VCaP (cell line): ENCODE measurements around the gene ZBTB7A.

ENCODE experiments used
- H3K27ac ChIP-seq: fragments of 450-650 bp; 2 replicates; pipeline ENCODE4 v1.5.1; 2017
- TF ChIP-seq, protein P1 (sequence below): fragments of 450-650 bp; conservative IDR thresholded peaks from 2 replicates; pipeline ENCODE4 v1.5.1; 2017; ENCODE audit warnings: mild to moderate bottlenecking, moderate library complexity

Gene ZBTB7A

DNA sequence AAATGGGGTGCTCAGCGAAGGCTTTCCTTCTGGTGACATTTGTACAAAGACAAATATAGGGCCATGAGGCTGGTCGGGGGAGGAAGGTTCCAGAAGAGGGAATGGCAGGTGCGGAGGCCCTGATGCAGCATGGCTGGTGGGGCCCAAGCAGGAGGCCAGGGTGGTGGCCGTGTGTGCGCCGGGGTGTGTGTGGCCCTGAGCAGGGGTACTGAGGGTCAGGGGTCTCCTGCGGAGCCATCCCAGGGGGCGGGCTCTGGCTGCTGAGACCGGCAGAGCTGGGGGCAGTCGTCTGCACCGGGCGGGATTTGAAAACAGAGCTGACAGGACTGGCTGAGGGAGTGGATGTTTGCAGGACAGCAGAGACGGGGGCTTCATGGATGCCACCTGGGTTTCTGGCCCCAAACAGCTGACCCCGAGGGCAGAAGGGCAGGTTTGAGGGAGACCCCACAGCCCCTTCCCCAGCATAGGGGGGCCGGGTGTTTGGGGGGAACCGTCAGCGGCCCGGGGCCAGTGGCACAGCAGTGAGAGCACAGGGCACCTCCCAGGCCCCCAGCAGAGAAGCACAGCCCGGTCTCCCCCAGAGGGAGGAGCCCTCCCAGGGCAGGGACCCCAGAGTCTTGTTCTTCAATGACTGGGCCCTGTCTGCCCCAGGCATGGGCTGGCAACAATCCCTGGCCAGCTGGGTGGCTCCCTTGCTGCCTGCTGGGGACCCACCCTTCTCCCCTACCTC, 47.8 kb downstream of the ZBTB7A start:
- no peak overlapping the region for H3K27ac ChIP-seq
- TF ChIP-seq, protein P1, sequence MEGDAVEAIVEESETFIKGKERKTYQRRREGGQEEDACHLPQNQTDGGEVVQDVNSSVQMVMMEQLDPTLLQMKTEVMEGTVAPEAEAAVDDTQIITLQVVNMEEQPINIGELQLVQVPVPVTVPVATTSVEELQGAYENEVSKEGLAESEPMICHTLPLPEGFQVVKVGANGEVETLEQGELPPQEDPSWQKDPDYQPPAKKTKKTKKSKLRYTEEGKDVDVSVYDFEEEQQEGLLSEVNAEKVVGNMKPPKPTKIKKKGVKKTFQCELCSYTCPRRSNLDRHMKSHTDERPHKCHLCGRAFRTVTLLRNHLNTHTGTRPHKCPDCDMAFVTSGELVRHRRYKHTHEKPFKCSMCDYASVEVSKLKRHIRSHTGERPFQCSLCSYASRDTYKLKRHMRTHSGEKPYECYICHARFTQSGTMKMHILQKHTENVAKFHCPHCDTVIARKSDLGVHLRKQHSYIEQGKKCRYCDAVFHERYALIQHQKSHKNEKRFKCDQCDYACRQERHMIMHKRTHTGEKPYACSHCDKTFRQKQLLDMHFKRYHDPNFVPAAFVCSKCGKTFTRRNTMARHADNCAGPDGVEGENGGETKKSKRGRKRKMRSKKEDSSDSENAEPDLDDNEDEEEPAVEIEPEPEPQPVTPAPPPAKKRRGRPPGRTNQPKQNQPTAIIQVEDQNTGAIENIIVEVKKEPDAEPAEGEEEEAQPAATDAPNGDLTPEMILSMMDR, result no peak

DNA sequence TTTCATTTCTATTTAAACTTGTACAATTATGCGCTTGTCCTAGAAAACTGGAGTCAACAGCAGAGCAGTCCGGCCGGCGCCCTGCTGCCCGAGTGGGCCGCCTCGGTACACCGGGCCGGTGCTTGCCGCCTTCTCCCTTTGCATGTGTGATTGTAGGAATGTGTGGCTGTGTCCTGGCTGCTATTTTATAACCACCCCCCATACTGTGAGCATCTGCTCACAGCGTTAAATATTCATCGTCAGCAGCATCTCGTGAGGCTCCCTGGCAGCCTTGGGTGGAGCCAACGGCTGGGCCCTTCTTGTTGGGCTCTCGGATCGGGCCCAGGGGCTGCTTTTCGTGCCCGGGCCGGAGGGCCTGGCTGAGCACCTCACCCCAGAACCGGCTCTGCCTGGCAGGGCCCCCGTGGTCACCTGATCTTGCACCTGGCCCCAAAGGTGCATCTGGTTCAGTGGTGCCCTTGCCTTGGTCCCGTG, 48.5 kb downstream of the ZBTB7A start:
- H3K27ac ChIP-seq, result no peak overlapping the region
- TF ChIP-seq, protein P1, result no peak

DNA sequence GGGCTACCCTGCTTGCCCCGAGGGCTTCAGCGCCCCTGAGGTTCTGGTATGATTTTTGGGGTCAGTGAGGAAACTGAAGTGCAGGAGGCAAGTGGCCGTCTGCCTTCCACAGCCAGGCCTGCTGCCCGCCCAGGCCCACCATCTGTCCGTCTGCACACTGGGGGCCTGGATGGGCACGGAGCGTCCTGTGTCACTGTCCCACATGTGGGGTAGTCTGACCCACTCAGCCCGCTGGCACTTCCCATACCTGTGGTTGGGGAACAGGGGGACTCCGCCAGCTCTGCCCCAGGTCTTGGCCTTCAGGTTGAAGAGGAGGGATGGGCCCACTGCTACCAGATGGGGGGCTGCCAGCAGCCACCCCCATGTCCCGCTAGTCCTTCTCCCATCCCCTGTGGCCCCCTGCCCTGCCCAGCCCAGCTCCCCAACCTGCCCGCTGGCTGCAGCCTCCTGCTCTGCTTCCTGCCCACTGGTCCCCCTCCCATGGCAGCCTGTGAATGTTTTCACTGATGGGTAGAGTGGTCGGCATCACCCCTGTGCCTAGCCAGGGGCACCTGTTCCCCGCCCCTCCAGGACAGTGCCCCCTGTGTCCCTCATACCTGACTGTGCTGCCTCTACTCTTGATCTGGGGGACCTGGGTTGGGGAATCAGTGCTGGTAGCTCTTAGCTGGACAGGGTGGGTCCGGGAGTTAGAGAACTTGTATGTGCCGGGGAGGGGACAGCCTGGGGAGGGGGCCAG, 49.6 kb downstream of the ZBTB7A start:
- TF ChIP-seq, protein P1, result no peak
- H3K27ac ChIP-seq, result no peak overlapping the region

DNA sequence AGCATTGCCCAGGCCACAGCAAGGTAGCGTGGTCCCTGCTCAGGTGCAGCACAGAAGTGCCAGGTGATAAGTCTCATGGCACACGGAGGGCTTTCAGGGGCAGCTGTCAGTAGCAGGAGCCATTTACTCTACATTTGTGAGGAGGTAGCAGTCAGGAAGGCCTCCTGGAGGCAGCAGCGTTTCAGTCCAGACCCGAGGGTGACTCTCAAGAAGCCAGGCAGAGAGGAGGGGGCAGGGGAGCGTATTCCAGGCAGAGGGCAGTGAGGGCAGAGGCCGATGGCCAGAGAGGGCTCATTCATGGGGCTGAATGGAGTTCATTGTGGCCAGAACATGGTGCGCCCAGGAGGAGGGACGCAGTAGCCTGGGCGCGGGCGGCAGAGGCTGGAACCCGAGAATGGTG, 50.2 kb downstream of the ZBTB7A start:
- no peak overlapping the region for H3K27ac ChIP-seq
- TF ChIP-seq, protein P1, result no peak

DNA sequence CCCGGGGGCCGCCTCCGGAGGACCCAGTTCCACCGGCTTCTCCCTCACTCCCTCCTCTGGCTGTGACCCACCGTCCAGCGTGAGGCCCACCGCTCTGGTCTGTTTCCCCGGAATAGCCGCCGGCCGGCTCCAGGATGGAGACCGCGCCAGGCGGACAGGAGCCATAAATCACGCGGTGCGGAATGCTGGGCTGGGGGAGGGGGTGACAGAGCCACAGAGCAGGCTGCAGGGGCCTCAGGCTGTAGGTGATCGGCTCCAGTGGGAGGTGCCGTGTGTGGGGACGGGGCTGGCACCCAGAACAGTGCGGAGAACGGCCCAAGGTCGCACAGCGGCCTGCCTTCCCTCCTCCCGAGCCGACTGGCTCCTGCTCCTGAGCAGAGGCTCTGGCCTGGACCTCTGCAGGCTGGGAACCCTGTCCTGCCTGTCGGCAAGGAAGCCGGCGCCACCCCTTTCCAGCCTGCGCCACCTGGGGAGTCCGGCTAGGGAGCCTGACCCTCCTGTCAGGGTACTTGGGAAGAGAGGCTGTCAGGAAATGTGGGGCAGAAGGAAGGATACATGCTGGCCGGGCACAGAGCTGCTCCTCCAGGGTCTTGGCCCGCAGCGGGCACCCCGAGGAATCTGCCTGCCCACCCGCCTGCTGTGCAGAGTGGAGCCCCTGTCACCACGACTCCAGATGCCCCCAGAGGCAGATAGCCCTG, 50.8 kb downstream of the ZBTB7A start:
- H3K27ac ChIP-seq, result no peak overlapping the region
- TF ChIP-seq, protein P1, result no peak

DNA sequence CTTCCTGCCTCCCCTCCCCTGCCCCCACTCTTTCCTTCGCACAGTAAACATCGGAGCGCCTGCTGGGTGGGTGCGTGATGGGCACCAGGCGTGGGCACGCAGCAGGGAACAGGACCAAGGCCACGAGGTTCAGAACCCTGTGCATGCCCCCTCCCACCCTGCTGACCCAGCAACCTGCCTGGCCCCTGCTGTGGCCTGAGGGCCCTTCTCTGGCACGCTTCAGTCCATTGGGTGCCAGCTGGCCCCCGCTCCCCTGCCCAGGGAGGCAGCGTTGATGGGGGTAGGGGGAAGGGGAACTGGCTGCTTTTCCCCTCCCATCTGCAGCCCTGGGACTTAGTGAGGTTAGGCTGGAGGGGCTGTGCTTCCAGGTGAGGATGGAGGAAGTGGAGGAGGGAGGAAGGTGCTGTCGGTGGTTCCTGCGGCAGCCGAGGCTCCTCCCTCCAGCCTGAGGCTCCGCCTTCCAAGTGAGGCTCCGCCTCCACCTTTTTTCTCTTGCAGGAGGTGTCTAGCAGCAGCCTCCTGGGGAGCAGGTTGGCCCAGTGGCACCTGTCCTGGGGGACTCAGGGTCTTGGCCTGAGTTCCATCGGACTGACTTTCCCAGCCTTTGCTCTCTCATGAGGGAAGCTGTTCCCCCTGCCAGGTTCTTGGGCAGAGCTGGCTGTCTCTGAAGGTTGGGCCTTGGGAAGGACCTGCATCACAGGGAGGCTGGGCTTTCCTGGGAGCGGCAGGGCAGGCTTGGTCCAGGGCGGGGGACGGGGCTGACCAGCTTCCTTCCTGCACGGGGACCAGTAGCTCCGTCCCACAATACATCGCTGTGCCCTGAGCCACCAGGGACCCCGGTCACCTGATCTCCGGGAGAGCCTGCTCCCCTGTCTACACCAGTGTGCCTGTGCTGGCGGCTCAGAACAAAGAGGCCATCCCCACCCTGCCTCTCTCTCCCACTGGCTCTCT, 51.9 kb downstream of the ZBTB7A start:
- no peak overlapping the region for H3K27ac ChIP-seq
- TF ChIP-seq, protein P1, result no peak
